Right lobe of liver (tissue), 6 donors: ENCODE measurements around the gene PRDM2. TPM values are rescaled to one million over a fixed set of nuclear protein-coding genes. Genes with fewer than 3 reads are reported as not detected.

Experiments used
- ATAC-seq, 4 donors: fragments of 200-7000 bp; cut with Tn5 transposase; one replicate each; pipeline ENCODE4 v1.9.1; 2020; ENCODE audit warnings: mild to moderate bottlenecking in 4 of 4, moderate library complexity in 4 of 4
- DNase-seq, 3 donors: peaks; one replicate each; pipeline ENCODE4 v3.0.0-alpha.2; 2020
- H3K27ac ChIP-seq, 3 donors: fragments of 200-600 bp; one replicate each; pipeline ENCODE4 v1.8.0; 2022
- H3K27me3 ChIP-seq, 2 donors: fragments of 200-600 bp; one replicate each; pipeline ENCODE4 v1.8.0; 2022
- H3K36me3 ChIP-seq, 4 donors: fragments of 200-600 bp; sonication (generic) in 1 of 4; one replicate each; pipeline versions ENCODE4 v1.5.1 to v1.8.0; 2017 to 2022; ENCODE audit warnings: control low read depth in 1 of 4
- H3K4me1 ChIP-seq, 4 donors: fragments of 200-600 bp; sonication (generic) in 1 of 4; one replicate each; pipeline versions ENCODE4 v1.5.1 to v1.8.0; 2017 to 2022; ENCODE audit warnings: control low read depth in 1 of 4
- H3K4me3 ChIP-seq, 3 donors: fragments of 200-600 bp; one replicate each; pipeline ENCODE4 v1.8.0; 2022
- H3K9me3 ChIP-seq, 4 donors: fragments of 200-600 bp; sonication (generic) in 1 of 4; one replicate each; pipeline versions ENCODE4 v1.5.1 to v1.8.0; 2017 to 2022; ENCODE audit warnings: control low read depth in 1 of 4
- CTCF ChIP-seq, 4 donors: fragments of 200-600 bp in 3 of 4; fragments of 450-650 bp in 1 of 4; IDR thresholded peaks; one replicate each; pipeline versions ENCODE4 v1.5.1 to v1.8.0; 2016 to 2022; ENCODE audit warnings: antibody characterized with exemption in 4 of 4, mild to moderate bottlenecking in 2 of 4
- POLR2A ChIP-seq: fragments of 450-650 bp; IDR thresholded peaks from one replicate; pipeline ENCODE4 v1.6.1; 2017; ENCODE audit warnings: antibody characterized with exemption, mild to moderate bottlenecking
- WGBS: methylation state at CpG from one replicate; pipeline ENCODE4 v1.1.6; 2018; ENCODE audit warnings: low coverage, low lambda C conversion rate; ENCODE audit not compliant: insufficient coverage; ENCODE audit errors: missing lambda C conversion rate; 5-methylcytosine and 5-hydroxymethylcytosine counted together
- intact Hi-C, 2 donors: fragments of 100-400 bp; cut with DNase I; formaldehyde crosslinking; loops; one replicate each; pipeline versions ENCODE4 v1.11.2 to v1.14.1; 2022
- total RNA-seq, 6 experiments: library from RNA; depleted of rRNA in 2 of 6; stranded (reverse); fragments of >200 nt in 2 of 6; fragmentation: NEBNext Ultra II Directional in 3 of 6; extraction: Animal tissue kit (Norgen Biotek cat#: 25700) in 3 of 6; gene quantifications; one replicate each; pipeline versions ENCODE4 v1.1.0 to v1.2.4, GENCODE V29; 2016 to 2023
- donor health status: DM: no; HTN: yes; CAD: no.
- donor health status: DM: no; HTN: no; CAD: no.
- donor health status: DM: no; HTN: no; CAD: no.
- donor health status: DM: no; HTN: yes; CAD: no.
- donor health status: DM: no; HTN: yes; CAD: no.

Gene PRDM2
- total RNA-seq, 6 experiments from 2014 or later: 7.4 to 16.9 (median 12.5) TPM

GRCh38 chr1:13786541-13786940, 86.6 kb downstream of the PRDM2 start:
- DNase-seq (no peak), ATAC-seq (no peak)
- Histone ChIP-seq H3K4me1 (no peaks in the 10 kb centered on the region), H3K4me3 (no peak overlapping the region), H3K27me3 (no peaks in the 10 kb centered on the region), H3K27ac (no peak overlapping the region), H3K9me3 (no peaks in the 10 kb centered on the region), H3K36me3 (peaks cover 0 to 14% (median 4%) of the 10 kb centered on the region in 4 donors)
- intact Hi-C loops: no loop called here
- WGBS: 89% methylated on average over 3 of the region's 10 CpGs
- TF ChIP-seq CTCF (IDR thresholded peaks at IDR 0.05): no peak
- TF ChIP-seq POLR2A: no peak

GRCh38 chr1:13788795-13789194, 88.8 kb downstream of the PRDM2 start:
- TF ChIP-seq CTCF (IDR thresholded peaks at IDR 0.05): no peak
- no peak for TF ChIP-seq POLR2A
- 100% methylated on average over 2 of the region's 6 CpGs for WGBS
- H3K36me3 ChIP-seq: peaks cover 0 to 18% (median 1%) of the 10 kb centered on the region in 4 donors
- H3K27me3 ChIP-seq: no peaks in the 10 kb centered on the region
- H3K27ac ChIP-seq: no peak overlapping the region
- H3K9me3 ChIP-seq: no peaks in the 10 kb centered on the region
- ATAC-seq: no peak
- no peak for DNase-seq
- no peak overlapping the region for H3K4me3 ChIP-seq
- intact Hi-C loops: no loop called here
- no peaks in the 10 kb centered on the region for H3K4me1 ChIP-seq

- WGBS: 88% methylated on average over 7 of the region's 13 CpGs
- no peaks in the 10 kb centered on the region for H3K9me3 ChIP-seq
- intact Hi-C loops: no loop called here
- ATAC-seq: no peak
- H3K36me3 ChIP-seq: peaks cover 0 to 18% (median 1%) of the 10 kb centered on the region in 4 donors
- DNase-seq: no peak
- H3K4me3 ChIP-seq: no peak overlapping the region
- H3K4me1 ChIP-seq: no peaks in the 10 kb centered on the region
- TF ChIP-seq CTCF (IDR thresholded peaks at IDR 0.05): no peak
- TF ChIP-seq POLR2A: no peak
- H3K27me3 ChIP-seq: no peaks in the 10 kb centered on the region
- no peak overlapping the region for H3K27ac ChIP-seq
Observed at GRCh38 chr1:13790290-13791030, 90.5 kb downstream of the PRDM2 start.

GRCh38 chr1:13792419-13792818, 92.4 kb downstream of the PRDM2 start:
- Histone ChIP-seq H3K27ac (no peak overlapping the region), H3K27me3 (no peaks in the 10 kb centered on the region), H3K4me3 (no peak overlapping the region), H3K4me1 (no peaks in the 10 kb centered on the region), H3K36me3 (peaks cover 0 to 16% (median 1%) of the 10 kb centered on the region in 4 donors), H3K9me3 (no peaks in the 10 kb centered on the region)
- intact Hi-C loops: no loop called here
- DNase-seq (no peak), ATAC-seq (no peak)
- TF ChIP-seq POLR2A (no peak), CTCF (IDR thresholded peaks at IDR 0.05) (no peak)
- 100% methylated on average over 6 of the region's 6 CpGs for WGBS
